WERI-Rb-1 (cell line): ENCODE data around the gene NADK.
"Not testable (repeated sequence)": the region's sequence is repeated elsewhere in the genome, so short reads cannot be mapped to it uniquely, and the experiment has no call there.

Source experiments
- DNase-seq: peaks from one replicate; pipeline ENCODE4 v3.0.0-alpha.2; 2020
- H3K27ac ChIP-seq: fragments of 250-450 bp; sonication (Bioruptor Pico); 2 replicates; pipeline ENCODE4 v1.5.1; 2020; ENCODE audit warnings: mild to moderate bottlenecking, moderate library complexity
- H3K27me3 ChIP-seq: fragments of 250-450 bp; sonication (Bioruptor Pico); 2 replicates; pipeline ENCODE4 v1.5.1; 2021; ENCODE audit warnings: mild to moderate bottlenecking, low read depth, moderate library complexity; ENCODE audit not compliant: insufficient read depth, severe bottlenecking
- H3K36me3 ChIP-seq: fragments of 250-450 bp; sonication (Bioruptor Pico); 2 replicates; pipeline ENCODE4 v1.5.1; 2020; ENCODE audit warnings: mild to moderate bottlenecking, moderate library complexity
- H3K4me3 ChIP-seq: 2 replicates; pipeline ENCODE4 v1.5.1; 2011; ENCODE audit warnings: low read depth, mild to moderate bottlenecking, control low read depth, low read length
- H3K9me3 ChIP-seq: fragments of 250-450 bp; sonication (Bioruptor Pico); 2 replicates; pipeline ENCODE4 v1.5.1; 2021; ENCODE audit warnings: mild to moderate bottlenecking, moderate library complexity; ENCODE audit not compliant: severe bottlenecking
- CTCF ChIP-seq: IDR thresholded peaks from 2 replicates; pipeline ENCODE4 v1.5.1; 2011; ENCODE audit warnings: low read depth, mild to moderate bottlenecking, control low read depth, inconsistent platforms, low read length

NADK gene

GRCh38 chr1:1752190-1752589 lies 26.1 kb downstream of the NADK start:
- no peak overlapping the region for H3K27ac ChIP-seq

GRCh38 chr1:1749941-1750340 lies 28.3 kb downstream of the NADK start:
- peaks cover 17% of the 10 kb centered on the region for H3K36me3 ChIP-seq
- H3K27me3 ChIP-seq: not testable (repeated sequence)

More at GRCh38 chr1:1752190-1752589, 26.1 kb downstream of the NADK start:
- Histone ChIP-seq H3K4me3 (no peak overlapping the region), H3K9me3 (no peaks in the 10 kb centered on the region), H3K27me3 (no peaks in the 10 kb centered on the region), H3K36me3 (peaks cover 33% of the 10 kb centered on the region)
- DNase-seq: no peak
- no peak for TF ChIP-seq CTCF

GRCh38 chr1:1748686-1749321 lies 29.5 kb downstream of the NADK start:
- H3K36me3 ChIP-seq: peaks cover 6% of the 10 kb centered on the region
- no peak for DNase-seq
- no peak for TF ChIP-seq CTCF
- H3K27ac ChIP-seq: no peak overlapping the region
- H3K27me3 ChIP-seq: no peaks in the 10 kb centered on the region
- H3K9me3 ChIP-seq: no peaks in the 10 kb centered on the region
- H3K4me3 ChIP-seq: no peak overlapping the region

More at GRCh38 chr1:1749941-1750340, 28.3 kb downstream of the NADK start:
- DNase-seq, H3K4me3 ChIP-seq, H3K27ac ChIP-seq, H3K9me3 ChIP-seq: not testable (repeated sequence)

- DNase-seq, H3K9me3 ChIP-seq, H3K27me3 ChIP-seq, H3K36me3 ChIP-seq: not testable (repeated sequence)
- peak overlapping the region; percentile 45; the same call in 1 of the 2 replicates for H3K4me3 ChIP-seq
- H3K27ac ChIP-seq: peak overlapping the region; percentile 83
These were observed 31.7 kb downstream of the NADK start for GRCh38 chr1:1746566-1746909.

- not testable (repeated sequence) for H3K9me3 ChIP-seq, H3K27me3 ChIP-seq, H3K36me3 ChIP-seq
- peak overlapping the region; percentile 83 for H3K27ac ChIP-seq
- H3K4me3 ChIP-seq: peak overlapping the region; percentile 45
- peak; percentile 70 for DNase-seq
These were observed 32.4 kb downstream of the NADK start for GRCh38 chr1:1745651-1746565.

- not testable (repeated sequence) for H3K4me3 ChIP-seq, H3K36me3 ChIP-seq, DNase-seq, H3K27me3 ChIP-seq, H3K9me3 ChIP-seq, H3K27ac ChIP-seq
These were observed 35.7 kb downstream of the NADK start for GRCh38 chr1:1742529-1742928.

GRCh38 chr1:1741013-1741412 lies 37.3 kb downstream of the NADK start:
- not testable (repeated sequence) for H3K27ac ChIP-seq, H3K36me3 ChIP-seq, H3K9me3 ChIP-seq, H3K4me3 ChIP-seq, DNase-seq, H3K27me3 ChIP-seq

- H3K27me3 ChIP-seq, H3K9me3 ChIP-seq, H3K27ac ChIP-seq, H3K36me3 ChIP-seq, DNase-seq, H3K4me3 ChIP-seq: not testable (repeated sequence)
These were observed 39.4 kb downstream of the NADK start for GRCh38 chr1:1738799-1739337.

- not testable (repeated sequence) for H3K4me3 ChIP-seq, H3K27ac ChIP-seq, H3K36me3 ChIP-seq, DNase-seq, H3K27me3 ChIP-seq, H3K9me3 ChIP-seq
These were observed 40.3 kb downstream of the NADK start for GRCh38 chr1:1737675-1738590.
